HEK293 (cell line): ENCODE measurements around the gene PMM1.

Experiments
- CTCF ChIA-PET: fragments of 350-600 bp; formaldehyde crosslinking; extraction: SDS; loops from one replicate; lab custom pipeline; 2021; ENCODE audit warnings: antibody characterized with exemption; lab: Yijun Ruan, JAX
- POLR2A ChIA-PET: fragments of 300-600 bp; formaldehyde crosslinking; extraction: SDS; loops from one replicate; lab custom pipeline; 2020; ENCODE audit warnings: antibody characterized with exemption, inconsistent platforms; lab: Yijun Ruan, JAX
- H3K27ac ChIP-seq: fragments of 200-500 bp; sonication (Bioruptor generic); 2 replicates; pipeline ENCODE4 v1.5.1; 2014; ENCODE audit warnings: low read depth, low read length, control low read depth, inconsistent platforms; ENCODE audit errors: extremely low read depth
- H3K36me3 ChIP-seq, 2 experiments: fragments of 200-500 bp in 1 of 2; sonication (Bioruptor generic) in 1 of 2; 1 replicate in 1 of 2; 2 replicates in 1 of 2; pipeline ENCODE4 v1.5.1; 2014 to 2017; ENCODE audit warnings: inconsistent platforms in 2 of 2, low read length in 2 of 2; ENCODE audit not compliant: control insufficient read depth in 2 of 2, insufficient read depth in 1 of 2
- H3K4me1 ChIP-seq: fragments of 200-500 bp; sonication (Bioruptor generic); 2 replicates; pipeline ENCODE4 v1.5.1; 2014; ENCODE audit warnings: mild to moderate bottlenecking, low read length, inconsistent platforms; ENCODE audit not compliant: control insufficient read depth, insufficient read depth
- H3K4me3 ChIP-seq: 2 replicates; pipeline ENCODE4 v1.5.1; 2011; ENCODE audit warnings: low read depth, mild to moderate bottlenecking, control low read depth, low read length, moderate library complexity
- H3K9me3 ChIP-seq: fragments of 200-500 bp; sonication (Bioruptor generic); 2 replicates; pipeline ENCODE4 v1.5.1; 2014; ENCODE audit warnings: low read depth, low read length, inconsistent platforms; ENCODE audit not compliant: control insufficient read depth, insufficient read depth
- CTCF ChIP-seq: fragments of 450-650 bp; formaldehyde crosslinking; IDR thresholded peaks from 2 replicates; pipeline ENCODE4 v1.5.1; 2016; ENCODE audit warnings: missing biosample characterization, missing genetic modification characterization
- KLF10 ChIP-seq: fragments of 450-650 bp; IDR thresholded peaks from 2 replicates; pipeline ENCODE4 v1.5.1; 2018; ENCODE audit warnings: missing biosample characterization, mild to moderate bottlenecking, missing genetic modification characterization
- MEIS1 ChIP-seq: sonication (generic); formaldehyde crosslinking; IDR thresholded peaks from 2 replicates; pipeline ENCODE4 v1.8.1; 2022; ENCODE audit warnings: missing genetic modification reagents, mild to moderate bottlenecking, borderline replicate concordance
- TCF7L2 ChIP-seq: IDR thresholded peaks from 2 replicates; pipeline ENCODE4 v1.6.1; 2011; ENCODE audit warnings: low read depth, mild to moderate bottlenecking, inconsistent platforms, low read length, moderate library complexity, borderline replicate concordance
- WT1 ChIP-seq: fragments of 450-650 bp; formaldehyde crosslinking; IDR thresholded peaks from 2 replicates; pipeline ENCODE4 v1.5.1; 2016; ENCODE audit warnings: missing biosample characterization, missing genetic modification characterization
- ZBTB8A ChIP-seq: fragments of 450-650 bp; formaldehyde crosslinking; IDR thresholded peaks from 2 replicates; pipeline ENCODE4 v1.5.1; 2016; ENCODE audit warnings: missing biosample characterization, missing genetic modification characterization
- ZNF133 ChIP-seq: fragments of 450-650 bp; formaldehyde crosslinking; IDR thresholded peaks from 2 replicates; pipeline ENCODE4 v1.5.1; 2016; ENCODE audit warnings: missing biosample characterization, missing genetic modification characterization
- ZNF140 ChIP-seq: fragments of 450-650 bp; formaldehyde crosslinking; IDR thresholded peaks from 2 replicates; pipeline ENCODE4 v1.5.1; 2016; ENCODE audit warnings: missing biosample characterization, missing genetic modification characterization
- ZNF214 ChIP-seq: fragments of 450-650 bp; formaldehyde crosslinking; IDR thresholded peaks from 2 replicates; pipeline ENCODE4 v1.5.1; 2017; ENCODE audit warnings: missing biosample characterization, mild to moderate bottlenecking, missing genetic modification characterization, borderline replicate concordance
- ZNF266 ChIP-seq: fragments of 450-650 bp; formaldehyde crosslinking; IDR thresholded peaks from 2 replicates; pipeline ENCODE4 v1.5.1; 2016; ENCODE audit warnings: missing biosample characterization, missing genetic modification characterization, low read depth
- ZNF274 ChIP-seq, 2 experiments: fragments of 200-500 bp in 1 of 2; fragments of 450-650 bp in 1 of 2; sonication (Bioruptor generic) in 1 of 2; formaldehyde crosslinking in 1 of 2; IDR thresholded peaks; 2 replicates each; pipeline versions ENCODE4 v1.5.1 to v1.6.1; 2014 to 2016; ENCODE audit warnings: borderline replicate concordance in 1 of 2, inconsistent platforms in 1 of 2, low read length in 1 of 2, missing biosample characterization in 1 of 2, missing genetic modification characterization in 1 of 2
- ZNF302 ChIP-seq: fragments of 450-650 bp; formaldehyde crosslinking; IDR thresholded peaks from 2 replicates; pipeline ENCODE4 v1.5.1; 2016; ENCODE audit warnings: missing biosample characterization, missing genetic modification characterization, low read depth
- ZNF354C ChIP-seq: fragments of 450-650 bp; formaldehyde crosslinking; IDR thresholded peaks from 2 replicates; pipeline ENCODE4 v1.5.1; 2016; ENCODE audit warnings: missing biosample characterization, missing genetic modification characterization, low read depth, borderline replicate concordance
- ZNF701 ChIP-seq: fragments of 450-650 bp; formaldehyde crosslinking; IDR thresholded peaks from 2 replicates; pipeline ENCODE4 v1.5.1; 2016; ENCODE audit warnings: missing biosample characterization, missing genetic modification characterization
- ZNF747 ChIP-seq: fragments of 450-650 bp; formaldehyde crosslinking; IDR thresholded peaks from 2 replicates; pipeline ENCODE4 v1.5.1; 2016; ENCODE audit warnings: missing biosample characterization, missing genetic modification characterization
- ZNF76 ChIP-seq: fragments of 450-650 bp; formaldehyde crosslinking; IDR thresholded peaks from 2 replicates; pipeline ENCODE4; 2016; ENCODE audit warnings: low read depth, missing biosample characterization, missing genetic modification characterization, borderline replicate concordance
- ZNF768 ChIP-seq: fragments of 450-650 bp; formaldehyde crosslinking; IDR thresholded peaks from 2 replicates; pipeline ENCODE4 v1.5.1; 2018; ENCODE audit warnings: missing biosample characterization, mild to moderate bottlenecking, missing genetic modification characterization
- ZNF785 ChIP-seq: fragments of 450-650 bp; formaldehyde crosslinking; IDR thresholded peaks from 2 replicates; pipeline ENCODE4 v1.5.1; 2016; ENCODE audit warnings: missing biosample characterization, missing genetic modification characterization
- ZNF792 ChIP-seq: fragments of 450-650 bp; formaldehyde crosslinking; IDR thresholded peaks from 2 replicates; pipeline ENCODE4 v1.5.1; 2016; ENCODE audit warnings: missing biosample characterization, missing genetic modification characterization
- TF ChIP-seq, protein P1 (sequence below): fragments of 450-650 bp; formaldehyde crosslinking; IDR thresholded peaks from 2 replicates; pipeline ENCODE4 v1.5.1; 2017; ENCODE audit warnings: missing biosample characterization, missing genetic modification characterization
- TF ChIP-seq, protein P2 (sequence below): fragments of 450-650 bp; formaldehyde crosslinking; IDR thresholded peaks from 2 replicates; pipeline ENCODE4 v1.5.1; 2016; ENCODE audit warnings: missing biosample characterization, missing genetic modification characterization, low read depth

Gene PMM1

DNA sequence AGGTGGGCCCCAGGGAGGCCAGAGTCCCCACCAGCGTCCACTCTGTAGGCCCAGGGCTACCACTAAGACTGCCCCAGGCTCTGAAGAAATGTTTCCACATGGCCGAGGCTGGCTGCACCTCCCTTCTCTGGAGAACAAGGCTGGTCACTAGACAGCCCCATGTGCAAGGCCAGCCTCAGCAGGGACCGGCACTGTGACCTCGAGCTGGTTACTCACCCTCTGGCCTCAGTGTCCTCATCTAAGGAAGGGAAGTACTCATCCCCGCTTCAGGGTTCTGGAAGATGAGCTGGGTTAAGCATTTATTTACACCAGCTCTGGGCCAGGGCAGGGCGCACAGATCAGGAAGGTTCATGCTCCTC, 9.7 kb downstream of the PMM1 start:
- no peak overlapping the region for H3K27ac ChIP-seq
- no peaks in the 10 kb centered on the region for H3K4me1 ChIP-seq
- no peaks in the 10 kb centered on the region for H3K9me3 ChIP-seq
- ChIA-PET CTCF (interaction anchor here (1.0 to 4.0 kb wide), 3 partner anchors 9 to 18 kb away, joined by 3 to 23 read pairs (median 5); partner anchors contain the start of gene PMM1), POLR2A (interaction anchor here (0.6 to 9.9 kb wide), 4 partner anchors 10 to 76 kb away, joined by 3 to 85 read pairs (median 6); partner anchors contain the start of genes CSDC2 and PMM1)
- H3K4me3 ChIP-seq: no peak overlapping the region
- peaks cover 8 to 85% of the 10 kb centered on the region in 2 experiments; a peak in 2 of 3 replicates for H3K36me3 ChIP-seq
- TF ChIP-seq, protein P1, sequence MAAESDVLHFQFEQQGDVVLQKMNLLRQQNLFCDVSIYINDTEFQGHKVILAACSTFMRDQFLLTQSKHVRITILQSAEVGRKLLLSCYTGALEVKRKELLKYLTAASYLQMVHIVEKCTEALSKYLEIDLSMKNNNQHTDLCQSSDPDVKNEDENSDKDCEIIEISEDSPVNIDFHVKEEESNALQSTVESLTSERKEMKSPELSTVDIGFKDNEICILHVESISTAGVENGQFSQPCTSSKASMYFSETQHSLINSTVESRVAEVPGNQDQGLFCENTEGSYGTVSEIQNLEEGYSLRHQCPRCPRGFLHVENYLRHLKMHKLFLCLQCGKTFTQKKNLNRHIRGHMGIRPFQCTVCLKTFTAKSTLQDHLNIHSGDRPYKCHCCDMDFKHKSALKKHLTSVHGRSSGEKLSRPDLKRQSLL: no peak
- TF ChIP-seq ZNF701 (tag by site-specific recombination): no peak
- TF ChIP-seq, all 188 proteins: peak for 0

DNA sequence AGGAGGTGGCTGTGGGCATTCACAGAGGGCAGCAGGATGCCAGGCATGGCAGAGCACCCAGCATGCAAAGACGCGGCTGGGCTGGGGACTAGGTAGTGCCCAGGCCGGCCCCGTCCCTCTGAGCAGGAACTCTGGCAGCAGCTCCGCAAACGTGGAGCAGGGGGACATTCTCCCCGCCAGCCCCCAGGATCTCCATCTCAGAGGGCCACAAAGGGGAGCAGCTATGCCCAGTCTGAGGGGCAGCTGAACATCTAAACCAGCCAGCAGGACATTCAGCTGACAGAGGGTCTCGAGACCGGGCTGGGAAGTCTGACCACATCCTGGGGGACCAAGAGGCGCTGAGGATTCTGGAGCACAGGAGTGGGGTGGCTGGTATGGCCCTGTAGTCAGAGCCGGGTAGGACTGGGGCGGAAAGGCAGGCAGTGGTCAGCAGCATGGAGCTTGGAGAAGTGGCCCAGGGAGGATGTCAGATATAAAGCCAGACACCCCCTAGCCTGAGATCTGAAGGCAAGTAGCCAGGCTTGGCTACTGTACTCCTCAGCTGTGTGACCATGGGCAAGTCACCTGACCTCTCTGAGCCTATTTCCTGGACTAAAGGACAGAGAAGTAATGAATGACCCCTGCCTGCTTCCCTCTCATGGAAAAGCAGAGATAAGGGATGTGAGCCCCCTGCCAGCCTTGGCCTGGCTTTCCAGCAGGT, 10.2 kb downstream of the PMM1 start:
- Histone ChIP-seq H3K4me3 (no peak overlapping the region), H3K27ac (no peak overlapping the region), H3K4me1 (no peaks in the 10 kb centered on the region), H3K9me3 (no peaks in the 10 kb centered on the region), H3K36me3 (peaks cover 8 to 85% of the 10 kb centered on the region in 2 experiments; a peak in 2 of 3 replicates)
- CTCF ChIA-PET: interaction anchor here (1.0 to 4.0 kb wide), 3 partner anchors 8 to 18 kb away, joined by 3 to 36 read pairs (median 23); partner anchors contain the start of gene PMM1
- TF ChIP-seq KLF10: no peak
- no peak for TF ChIP-seq ZNF302
- POLR2A ChIA-PET: interaction anchor here (0.6 to 9.9 kb wide), 5 partner anchors 9 to 76 kb away, joined by 3 to 85 read pairs (median 5); partner anchors contain the start of genes CSDC2 and PMM1

DNA sequence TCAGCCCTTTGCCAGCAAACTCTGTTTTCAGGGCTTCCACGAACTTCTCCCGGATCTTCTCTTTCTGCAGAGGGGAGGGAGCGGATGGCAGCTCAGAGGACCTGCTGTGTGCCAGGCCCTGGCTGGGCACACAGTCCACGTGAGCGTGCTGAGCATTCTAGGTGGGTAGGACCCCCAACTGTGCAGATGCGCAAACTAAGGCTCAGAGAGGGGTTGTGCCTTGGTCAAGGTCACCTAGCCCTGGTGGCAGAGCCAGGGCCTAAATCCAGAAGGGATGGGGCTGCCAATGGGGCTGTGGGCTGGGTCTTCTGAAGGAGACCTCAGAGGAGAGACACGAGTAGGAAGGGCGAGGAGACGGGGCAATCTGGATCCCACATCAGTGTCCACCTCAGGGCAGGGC, 10.8 kb downstream of the PMM1 start:
- peaks cover 8 to 79% of the 10 kb centered on the region in 2 experiments; a peak in 2 of 3 replicates for H3K36me3 ChIP-seq
- no peaks in the 10 kb centered on the region for H3K9me3 ChIP-seq
- TF ChIP-seq ZNF701 (tag by site-specific recombination) (no peak), ZNF768 (tag by site-specific recombination) (no peak), ZNF785 (no peak)
- no peak overlapping the region for H3K4me3 ChIP-seq
- CTCF ChIA-PET: interaction anchor here (3.5 to 4.0 kb wide), 2 partner anchors 11 to 19 kb away, joined by 23 to 36 read pairs; partner anchors contain the start of gene PMM1
- no peak overlapping the region for H3K27ac ChIP-seq
- POLR2A ChIA-PET: interaction anchor here (1.0 to 9.9 kb wide), 3 partner anchors 9 to 13 kb away, joined by 3 to 85 read pairs (median 5); partner anchors contain the start of gene PMM1
- no peaks in the 10 kb centered on the region for H3K4me1 ChIP-seq

DNA sequence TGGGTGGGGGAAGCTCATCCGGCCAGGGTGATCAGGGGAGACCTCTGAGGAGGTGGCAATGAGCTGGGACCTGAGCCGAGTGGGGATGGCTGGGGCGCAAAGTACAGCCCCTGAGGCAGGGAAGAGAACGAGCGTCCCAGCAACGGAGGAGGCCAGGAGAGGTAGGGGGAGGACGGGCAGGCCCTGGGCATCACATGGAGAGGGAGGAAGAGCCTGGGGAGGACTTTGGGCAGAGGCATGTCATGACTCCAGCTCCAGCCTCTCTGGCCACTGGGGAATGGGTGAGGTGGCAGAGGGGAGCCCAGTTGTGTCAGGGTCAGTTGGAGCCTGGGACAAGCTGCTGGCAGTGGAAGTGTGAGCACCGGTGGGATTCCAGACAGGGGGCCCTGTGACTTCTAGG, 11.5 kb downstream of the PMM1 start:
- H3K36me3 ChIP-seq: peaks cover 8 to 72% of the 10 kb centered on the region in 2 experiments; a peak in 2 of 3 replicates
- ChIA-PET POLR2A (interaction anchor here (1.0 to 9.9 kb wide), 3 partner anchors 12 to 13 kb away, joined by 3 to 85 read pairs (median 3); partner anchors contain the start of gene PMM1), CTCF (interaction anchor here (0.7 to 4.0 kb wide), 5 partner anchors 11 to 76 kb away, joined by 3 to 36 read pairs (median 8); partner anchors contain the start of genes PMM1 and POLR3H)
- H3K27ac ChIP-seq: no peak overlapping the region
- H3K9me3 ChIP-seq: no peaks in the 10 kb centered on the region
- H3K4me1 ChIP-seq: no peaks in the 10 kb centered on the region
- no peak overlapping the region for H3K4me3 ChIP-seq
- TF ChIP-seq ZNF274 (IDR thresholded peaks at IDR 0.05; ENCODE audit: low read length) (no peak), ZNF274 (tag by site-specific recombination; IDR thresholded peaks at IDR 0.05; ENCODE audit: borderline replicate concordance) (no peak), WT1 (tag by site-specific recombination) (no peak), ZNF214 (tag by site-specific recombination) (no peak), CTCF (tag by site-specific recombination) (no peak), ZBTB8A (tag by site-specific recombination) (no peak), ZNF747 (tag by site-specific recombination) (no peak), ZNF140 (tag by site-specific recombination) (no peak), ZNF266 (no peak), TCF7L2 (no peak), ZNF354C (tag by site-specific recombination) (no peak), ZNF133 (tag by site-specific recombination) (no peak), ZNF76 (no peak), MEIS1 (CRISPR knock-in tag) (no peak), ZNF792 (tag by site-specific recombination) (no peak)
- TF ChIP-seq, protein P2, sequence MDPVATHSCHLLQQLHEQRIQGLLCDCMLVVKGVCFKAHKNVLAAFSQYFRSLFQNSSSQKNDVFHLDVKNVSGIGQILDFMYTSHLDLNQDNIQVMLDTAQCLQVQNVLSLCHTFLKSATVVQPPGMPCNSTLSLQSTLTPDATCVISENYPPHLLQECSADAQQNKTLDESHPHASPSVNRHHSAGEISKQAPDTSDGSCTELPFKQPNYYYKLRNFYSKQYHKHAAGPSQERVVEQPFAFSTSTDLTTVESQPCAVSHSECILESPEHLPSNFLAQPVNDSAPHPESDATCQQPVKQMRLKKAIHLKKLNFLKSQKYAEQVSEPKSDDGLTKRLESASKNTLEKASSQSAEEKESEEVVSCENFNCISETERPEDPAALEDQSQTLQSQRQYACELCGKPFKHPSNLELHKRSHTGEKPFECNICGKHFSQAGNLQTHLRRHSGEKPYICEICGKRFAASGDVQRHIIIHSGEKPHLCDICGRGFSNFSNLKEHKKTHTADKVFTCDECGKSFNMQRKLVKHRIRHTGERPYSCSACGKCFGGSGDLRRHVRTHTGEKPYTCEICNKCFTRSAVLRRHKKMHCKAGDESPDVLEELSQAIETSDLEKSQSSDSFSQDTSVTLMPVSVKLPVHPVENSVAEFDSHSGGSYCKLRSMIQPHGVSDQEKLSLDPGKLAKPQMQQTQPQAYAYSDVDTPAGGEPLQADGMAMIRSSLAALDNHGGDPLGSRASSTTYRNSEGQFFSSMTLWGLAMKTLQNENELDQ: no peak
